Endothelial cell of umbilical vein (primary cell): Measurements from ENCODE around the gene ACSL6. TPM values are rescaled to one million over a fixed set of nuclear protein-coding genes. Genes with fewer than 3 reads are reported as not detected.

Source experiments
- BruUV-seq: library from RNA; stranded (reverse); fragments of 400-500 nt; replicated peaks from 2 replicates; lab custom pipeline; 2021; lab: Mats Ljungman, UMichigan
- CTCF ChIA-PET: fragments of 300-600, 350-600 bp; sonication (Branson Sonifier 250); formaldehyde crosslinking; loops from one replicate; lab custom pipeline; 2021; ENCODE audit warnings: antibody characterized with exemption, inconsistent platforms; lab: Charles Lee
- POLR2A ChIA-PET: fragments of 300-600, 350-600 bp; sonication (Branson Sonifier 250); formaldehyde crosslinking; loops from one replicate; lab custom pipeline; 2021; ENCODE audit warnings: antibody characterized with exemption, inconsistent platforms; lab: Charles Lee
- DNase-seq: peaks from one replicate; pipeline ENCODE4 v3.0.0-alpha.2; 2011; ENCODE audit warnings: low read depth, low spot score
- FAIRE-seq: peaks from 2 replicates; lab custom pipeline; 2011; peaks lifted over from hg19 to GRCh38; lab: Jason Lieb, UNC
- H2AFZ ChIP-seq: 2 replicates; pipeline ENCODE4 v1.6.0; 2012; ENCODE audit warnings: low read depth, low read length, control low read depth, inconsistent platforms
- H3K27ac ChIP-seq: 2 replicates; pipeline ENCODE4 v1.5.1; 2011; ENCODE audit warnings: low read depth, mild to moderate bottlenecking, control low read depth, low read length, moderate library complexity; ENCODE audit not compliant: insufficient read depth
- H3K27me3 ChIP-seq, 2 experiments: 2 replicates each; pipeline versions ENCODE4 v1.6.0 to v1.6.1; 2011; ENCODE audit warnings: low read length in 2 of 2, mixed read lengths in 1 of 2; ENCODE audit not compliant: control insufficient read depth in 2 of 2, insufficient read depth in 2 of 2
- H3K36me3 ChIP-seq, 2 experiments: 2 replicates in 1 of 2; 3 replicates in 1 of 2; pipeline ENCODE4 v1.5.1; 2011; ENCODE audit warnings: low read length in 2 of 2, mild to moderate bottlenecking in 1 of 2, moderate library complexity in 1 of 2; ENCODE audit not compliant: control insufficient read depth in 2 of 2, insufficient read depth in 2 of 2; ENCODE audit errors: extremely low read depth in 1 of 2
- H3K4me1 ChIP-seq: 3 replicates; pipeline ENCODE4 v1.5.1; 2011; ENCODE audit warnings: mild to moderate bottlenecking, low read length; ENCODE audit not compliant: control insufficient read depth, insufficient read depth; ENCODE audit errors: extremely low read depth
- H3K4me2 ChIP-seq: 2 replicates; pipeline ENCODE4 v1.6.1; 2011; ENCODE audit warnings: low read length, control low read depth, mixed read lengths; ENCODE audit not compliant: insufficient read depth
- H3K4me3 ChIP-seq, 3 experiments: fragments of 200-600 bp in 1 of 3; sonication (generic), shearing (Covaris generic) in 1 of 3; replicated peaks in 1 of 3; 2 replicates each; pipeline ENCODE4 v1.5.1; 2011 to 2016; ENCODE audit warnings: control low read depth in 3 of 3, low read length in 3 of 3, mild to moderate bottlenecking in 2 of 3, inconsistent platforms in 1 of 3, low read depth in 1 of 3, moderate library complexity in 1 of 3; ENCODE audit not compliant: insufficient read depth in 1 of 3
- H3K79me2 ChIP-seq: 2 replicates; pipeline ENCODE4 v1.6.0; 2012; ENCODE audit warnings: low read length, inconsistent platforms; ENCODE audit not compliant: control insufficient read depth, insufficient read depth
- H3K9ac ChIP-seq: replicated peaks from 2 replicates; pipeline ENCODE3; 2011; ENCODE audit warnings: low read length, control low read depth; ENCODE audit not compliant: insufficient read depth; ENCODE audit errors: extremely low read depth
- H3K9me1 ChIP-seq: replicated peaks from 3 replicates; pipeline ENCODE4 v1.6.0; 2011; ENCODE audit warnings: mild to moderate bottlenecking, low read length; ENCODE audit not compliant: control insufficient read depth, insufficient read depth; ENCODE audit errors: extremely low read depth
- H3K9me3 ChIP-seq: replicated peaks from 2 replicates; pipeline ENCODE4 v1.5.1; 2012; ENCODE audit warnings: low read length, inconsistent platforms; ENCODE audit not compliant: control insufficient read depth, insufficient read depth
- H4K20me1 ChIP-seq: replicated peaks from 2 replicates; pipeline ENCODE3; 2011; ENCODE audit warnings: mild to moderate bottlenecking, low read length; ENCODE audit not compliant: control insufficient read depth, insufficient read depth; ENCODE audit errors: extremely low read depth
- CTCF ChIP-seq, 2 donors: IDR thresholded peaks; 1 replicate in 1 of 2; 2 replicates in 1 of 2; pipeline ENCODE4 v1.5.1; 2011; ENCODE audit warnings: low read length in 2 of 2, mild to moderate bottlenecking in 2 of 2, moderate library complexity in 2 of 2, control low read depth in 1 of 2, inconsistent platforms in 1 of 2, low read depth in 1 of 2; ENCODE audit not compliant: insufficient read depth in 1 of 2; ENCODE audit errors: extremely low read depth in 1 of 2
- EZH2 ChIP-seq: IDR thresholded peaks from 2 replicates; pipeline ENCODE4 v1.6.1; 2012; ENCODE audit warnings: borderline replicate concordance, low read depth, mild to moderate bottlenecking, moderate library complexity, low read length, inconsistent platforms; ENCODE audit not compliant: severe bottlenecking
- FOS ChIP-seq: IDR thresholded peaks from 2 replicates; pipeline ENCODE4 v1.6.1; 2011; ENCODE audit warnings: mild to moderate bottlenecking, low read length, moderate library complexity, borderline replicate concordance; ENCODE audit not compliant: insufficient read depth
- GATA2 ChIP-seq: IDR thresholded peaks from 2 replicates; pipeline ENCODE4 v1.7.0; 2011; ENCODE audit warnings: low read depth, mild to moderate bottlenecking, moderate library complexity, mixed read lengths, low read length; ENCODE audit not compliant: insufficient read length, insufficient read depth
- JUN ChIP-seq: IDR thresholded peaks from 2 replicates; pipeline ENCODE4 v1.6.1; 2011; ENCODE audit warnings: borderline replicate concordance, low read depth; ENCODE audit not compliant: insufficient read length, insufficient read depth
- MYC ChIP-seq: IDR thresholded peaks from one replicate; pipeline ENCODE4 v1.6.1; 2011; ENCODE audit warnings: mild to moderate bottlenecking, low read depth, low read length
- POLR2A ChIP-seq: IDR thresholded peaks from 2 replicates; pipeline ENCODE4 v1.6.1; 2012; ENCODE audit warnings: low read depth, mild to moderate bottlenecking, control low read depth, low read length
- POLR2AphosphoS5 ChIP-seq: IDR thresholded peaks from 2 replicates; pipeline ENCODE4 v1.6.1; 2012; ENCODE audit warnings: low read depth, mild to moderate bottlenecking, control low read depth, low read length, moderate library complexity; ENCODE audit not compliant: insufficient read depth
- dilution Hi-C: fragments of 300-500 bp; cut with MboI; formaldehyde crosslinking; loops from one replicate; pipeline ENCODE4 v1.15.0; 2019; ENCODE audit warnings: low sequenced_read_pairs; ENCODE audit not compliant: extremely low pct_ligation_motif_present
- intact Hi-C: fragments of 100-400 bp; cut with micrococcal nuclease; formaldehyde crosslinking; loops from one replicate; pipeline ENCODE4 v1.10.0; 2022
- polyA plus RNA-seq, 4 experiments: library from polyadenylated mRNA; depleted of rRNA in 3 of 4; stranded (reverse) in 3 of 4; unstranded in 1 of 4; fragments of >200 nt; gene quantifications; 2 replicates each; pipeline versions ENCODE4 v1.2.1 to v1.2.3, GENCODE V29; 2011 to 2012; ENCODE audit warnings: missing spikeins in 1 of 4
- total RNA-seq: library from RNA; stranded (reverse); gene quantifications from 2 replicates; pipeline ENCODE4 v1.2.3, GENCODE V29; 2021
- TF ChIP-seq, protein P1 (sequence below): IDR thresholded peaks from 2 replicates; pipeline ENCODE4 v1.6.1; 2011; ENCODE audit not compliant: insufficient read depth, insufficient read length

Gene ACSL6
- total and polyA plus RNA-seq, 2 donors (not counting 3 experiments of a cell fraction or from before 2014, with no cell fraction given), result not detected

GRCh38 chr5:131984956-131985665 is 26.3 kb downstream of the ACSL6 start:
- H3K4me2 ChIP-seq, result no peak overlapping the region
- no TSS peak for BruUV-seq
- H3K27ac ChIP-seq, result no peak overlapping the region
- CTCF ChIA-PET, result interaction anchor here (1.0 kb wide), 1 partner anchor 23 kb away, joined by 3 read pairs; no protein-coding TSS in a partner anchor
- TF ChIP-seq MYC, result no peak
- TF ChIP-seq POLR2A, result no peak
- TF ChIP-seq FOS, result no peak
- TF ChIP-seq GATA2, result no peak
- no peak for TF ChIP-seq CTCF (IDR thresholded peaks at IDR 0.05; ENCODE audit: extremely low read depth in 1 of 2, insufficient read depth in 1 of 2, low read depth in 1 of 2, low read length in 2 of 2)
- no peak for TF ChIP-seq JUN
- TF ChIP-seq, protein P1, sequence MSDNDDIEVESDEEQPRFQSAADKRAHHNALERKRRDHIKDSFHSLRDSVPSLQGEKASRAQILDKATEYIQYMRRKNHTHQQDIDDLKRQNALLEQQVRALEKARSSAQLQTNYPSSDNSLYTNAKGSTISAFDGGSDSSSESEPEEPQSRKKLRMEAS, result no peak
- no peak for TF ChIP-seq EZH2
- no peak for TF ChIP-seq POLR2AphosphoS5
- H3K9me1 ChIP-seq, result no peaks in the 10 kb centered on the region
- dilution Hi-C loops (no loop called here), intact Hi-C loops (no loop called here)
- peaks cover 2 to 7% of the 10 kb centered on the region in 2 experiments for H3K27me3 ChIP-seq
- no peak overlapping the region for H3K4me3 ChIP-seq
- FAIRE-seq, result no peak
- H3K9me3 ChIP-seq, result no peaks in the 10 kb centered on the region
- no peak overlapping the region for H3K9ac ChIP-seq
- POLR2A ChIA-PET, result no interaction called here
- DNase-seq, result no peak
- H3K4me1 ChIP-seq, result no peaks in the 10 kb centered on the region
- H2AFZ ChIP-seq, result no peak overlapping the region
- no peaks in the 10 kb centered on the region for H4K20me1 ChIP-seq
- H3K36me3 ChIP-seq, result no peaks in the 10 kb centered on the region
- H3K79me2 ChIP-seq, result no peaks in the 10 kb centered on the region
